ENCODE results near the gene WNT5B.

Gene WNT5B

DNA sequence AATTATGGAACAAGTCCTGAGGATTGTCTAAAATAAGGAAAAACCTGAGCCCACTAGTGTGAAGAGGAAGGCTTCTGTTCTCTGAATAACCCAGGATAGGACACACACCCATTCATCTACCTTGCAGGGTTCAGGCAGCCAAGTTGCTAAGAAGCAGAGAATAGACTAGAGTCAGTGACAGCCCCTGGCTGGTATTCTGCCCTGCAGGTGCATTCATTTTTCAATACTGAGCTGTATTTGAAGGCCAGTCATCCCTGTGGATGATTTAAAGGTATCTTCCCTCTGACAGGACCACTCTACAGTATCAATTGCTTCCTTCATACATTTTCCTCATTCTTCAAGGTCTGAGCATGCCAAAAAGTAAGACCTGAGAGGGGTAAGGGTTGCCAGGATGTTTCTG lies 22.9 kb downstream of the WNT5B start:
- no peak for DNase-seq (ENCODE audit: extremely low spot score)
- TF ChIP-seq CTCF (IDR thresholded peaks at IDR 0.05; ENCODE audit: control extremely low read depth, extremely low read depth, low read depth, missing control alignments), result no peak
- CTCF ChIA-PET, result interaction anchor here (0.9 to 20.3 kb wide), 13 partner anchors 8 to 347 kb away, joined by 3 to 627 read pairs (median 7); partner anchors contain the start of gene WNT5B
- POLR2A ChIA-PET, result no interaction called here

DNA sequence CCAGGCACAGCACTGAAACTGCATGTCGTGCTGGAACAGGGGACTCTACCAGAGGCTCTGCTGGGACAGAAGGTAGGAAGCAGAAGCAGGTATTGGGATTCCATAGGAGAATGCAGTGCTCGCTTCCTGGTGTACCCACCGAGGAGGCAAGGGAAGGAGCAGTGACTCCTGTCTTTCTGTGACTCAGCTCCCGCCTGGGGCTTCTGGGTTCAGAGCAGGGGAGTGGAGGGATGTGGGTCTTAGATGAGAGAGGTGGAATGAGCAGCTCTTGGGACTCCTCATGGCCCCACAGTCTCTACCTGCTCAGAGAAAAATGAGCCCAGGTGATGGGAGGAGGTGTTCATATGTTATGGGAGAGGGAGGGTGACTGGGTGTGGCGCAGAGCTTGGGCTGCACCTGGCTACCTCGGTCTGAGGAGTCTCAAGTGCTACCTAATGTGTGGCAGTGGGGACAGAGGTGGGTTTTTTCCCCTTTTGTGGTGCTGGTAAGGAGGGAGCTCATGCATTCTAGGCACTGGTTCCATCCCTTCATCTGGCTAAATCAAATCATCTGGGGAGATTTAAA lies 26.3 kb downstream of the WNT5B start:
- POLR2A ChIA-PET, result interaction anchor here (1.2 kb wide), 1 partner anchor 136 kb away, joined by 4 read pairs; no protein-coding TSS in a partner anchor
- CTCF ChIA-PET, result interaction anchor here (0.8 to 20.3 kb wide), 8 partner anchors 15 to 538 kb away, joined by 3 to 627 read pairs (median 7); no protein-coding TSS in a partner anchor
- no peak for TF ChIP-seq CTCF (IDR thresholded peaks at IDR 0.05; ENCODE audit: control extremely low read depth, extremely low read depth, low read depth, missing control alignments)
- no peak for DNase-seq (ENCODE audit: extremely low spot score)

GRCh38 chr12:1656902-1657301 lies 27.9 kb downstream of the WNT5B start:
- DNase-seq (ENCODE audit: extremely low spot score), result no peak
- CTCF ChIA-PET, result interaction anchor here (12.8 to 20.3 kb wide), 2 partner anchors 19 to 132 kb away, joined by 106 to 627 read pairs; no protein-coding TSS in a partner anchor
- TF ChIP-seq CTCF (IDR thresholded peaks at IDR 0.05; ENCODE audit: control extremely low read depth, extremely low read depth, low read depth, missing control alignments), result no peak
- POLR2A ChIA-PET, result no interaction called here

DNA sequence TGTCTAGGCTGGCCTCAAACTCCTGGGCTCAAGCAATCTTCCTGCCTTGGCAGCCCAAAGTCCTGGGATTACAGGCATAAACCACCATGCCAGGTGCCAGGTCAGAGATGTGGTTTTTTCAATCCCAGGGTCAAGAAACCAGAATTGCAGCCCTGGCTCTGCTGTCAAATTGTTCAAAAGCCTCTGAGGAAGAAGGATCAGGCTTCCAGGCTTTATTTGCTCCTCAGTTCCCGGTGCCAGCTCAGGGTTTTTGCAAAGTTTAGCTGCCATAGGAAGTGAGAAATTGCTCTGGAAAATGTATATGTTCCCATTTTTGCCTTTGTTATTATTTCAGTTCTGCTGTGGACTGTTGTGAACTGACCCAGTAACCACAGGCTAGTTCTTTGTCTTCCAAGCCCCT lies 28.7 kb downstream of the WNT5B start:
- ChIA-PET POLR2A (no interaction called here), CTCF (interaction anchor here (12.8 to 20.3 kb wide), 2 partner anchors 20 to 131 kb away, joined by 106 to 627 read pairs; no protein-coding TSS in a partner anchor)
- DNase-seq (ENCODE audit: extremely low spot score), result no peak
- no peak for TF ChIP-seq CTCF (IDR thresholded peaks at IDR 0.05; ENCODE audit: control extremely low read depth, extremely low read depth, low read depth, missing control alignments)

GRCh38 chr12:1660304-1661187 lies 31.5 kb downstream of the WNT5B start:
- POLR2A ChIA-PET, result no interaction called here
- TF ChIP-seq CTCF (IDR thresholded peaks at IDR 0.05; ENCODE audit: control extremely low read depth, extremely low read depth, low read depth, missing control alignments), result no peak
- no peak for DNase-seq (ENCODE audit: extremely low spot score)
- CTCF ChIA-PET, result interaction anchor here (1.1 to 20.3 kb wide), 6 partner anchors 8 to 280 kb away, joined by 3 to 627 read pairs (median 8); no protein-coding TSS in a partner anchor

GRCh38 chr12:1661553-1662335 lies 32.7 kb downstream of the WNT5B start:
- POLR2A ChIA-PET, result no interaction called here
- DNase-seq (ENCODE audit: extremely low spot score), result peak; percentile 88
- CTCF ChIA-PET, result interaction anchor here (0.6 to 20.3 kb wide), 7 partner anchors 8 to 544 kb away, joined by 3 to 627 read pairs (median 3); no protein-coding TSS in a partner anchor
- TF ChIP-seq CTCF (IDR thresholded peaks at IDR 0.05; ENCODE audit: control extremely low read depth, extremely low read depth, low read depth, missing control alignments), result no peak

Data from GM10248 (cell line).